Urothelium cell line (cell line): ENCODE results near the gene TSKS.

Experiments
- DNase-seq: peaks from one replicate; pipeline ENCODE4 v3.0.0; 2011; ENCODE audit warnings: low spot score, mixed read lengths
- FAIRE-seq: peaks from 2 replicates; lab custom pipeline; 2011; peaks lifted over from hg19 to GRCh38; lab: Jason Lieb, UNC

Gene TSKS

DNA sequence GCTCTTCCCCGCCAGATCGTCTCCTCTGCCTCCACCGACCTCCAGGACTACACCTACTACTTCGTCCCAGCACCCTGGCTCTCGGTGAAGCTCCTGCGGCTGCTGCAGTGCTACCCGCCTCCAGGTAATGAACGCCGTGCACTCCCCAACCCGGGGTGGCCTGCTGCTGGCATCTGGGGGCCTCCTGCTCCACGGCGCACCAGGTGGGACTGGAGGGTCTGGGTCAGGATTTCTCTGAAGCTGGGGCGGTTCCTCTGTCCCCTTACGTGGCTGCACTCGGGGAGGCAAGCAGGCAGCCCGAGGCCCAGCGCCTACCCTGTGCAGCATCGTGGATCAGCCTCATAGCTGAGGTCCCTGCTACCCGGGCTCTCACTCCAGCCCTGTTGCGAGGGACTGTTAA is 32.5 kb upstream of the TSKS start:
- DNase-seq (no peak), FAIRE-seq (no peak)

GRCh38 chr19:49793561-49793840 is 30.4 kb upstream of the TSKS start:
- FAIRE-seq: no peak
- no peak for DNase-seq

GRCh38 chr19:49792829-49793560 is 29.9 kb upstream of the TSKS start:
- FAIRE-seq: no peak

GRCh38 chr19:49791776-49792445 is 28.8 kb upstream of the TSKS start:
- DNase-seq: no peak
- FAIRE-seq: no peak

More at GRCh38 chr19:49792829-49793560, 29.9 kb upstream of the TSKS start:
- no peak for DNase-seq

DNA sequence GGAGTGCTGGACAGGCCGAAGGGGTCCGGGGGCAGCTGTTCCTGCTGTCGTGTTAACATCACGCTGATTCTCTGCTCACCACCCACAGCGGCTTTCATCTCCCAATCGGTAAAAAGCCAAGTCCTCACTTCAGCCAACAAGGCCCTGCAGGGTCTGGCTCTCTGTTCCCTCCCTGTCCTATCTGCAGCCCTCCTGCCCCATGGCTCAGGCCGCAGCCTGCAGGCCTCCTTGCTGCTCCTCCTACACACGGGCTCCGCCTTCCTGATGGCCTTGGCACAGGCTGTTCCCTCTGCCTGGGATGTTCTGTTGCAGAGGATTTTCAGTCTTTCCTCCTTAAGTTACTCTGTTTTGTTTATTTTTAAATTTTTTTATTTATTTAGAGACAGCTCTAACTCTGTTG is 27.8 kb upstream of the TSKS start:
- no peak for DNase-seq
- FAIRE-seq: no peak

GRCh38 chr19:49788857-49789256 is 25.8 kb upstream of the TSKS start:
- FAIRE-seq: no peak
- DNase-seq: no peak

GRCh38 chr19:49787746-49788145 is 24.6 kb upstream of the TSKS start:
- DNase-seq (no peak), FAIRE-seq (no peak)

GRCh38 chr19:49786376-49786820 is 23.3 kb upstream of the TSKS start:
- DNase-seq (peak; percentile 54), FAIRE-seq (no peak)

- FAIRE-seq (no peak), DNase-seq (no peak)
Measured at GRCh38 chr19:49782515-49782914, 19.4 kb upstream of the TSKS start.

- no peak for DNase-seq
- no peak for FAIRE-seq
Measured at GRCh38 chr19:49781394-49781793, 18.3 kb upstream of the TSKS start.

DNA sequence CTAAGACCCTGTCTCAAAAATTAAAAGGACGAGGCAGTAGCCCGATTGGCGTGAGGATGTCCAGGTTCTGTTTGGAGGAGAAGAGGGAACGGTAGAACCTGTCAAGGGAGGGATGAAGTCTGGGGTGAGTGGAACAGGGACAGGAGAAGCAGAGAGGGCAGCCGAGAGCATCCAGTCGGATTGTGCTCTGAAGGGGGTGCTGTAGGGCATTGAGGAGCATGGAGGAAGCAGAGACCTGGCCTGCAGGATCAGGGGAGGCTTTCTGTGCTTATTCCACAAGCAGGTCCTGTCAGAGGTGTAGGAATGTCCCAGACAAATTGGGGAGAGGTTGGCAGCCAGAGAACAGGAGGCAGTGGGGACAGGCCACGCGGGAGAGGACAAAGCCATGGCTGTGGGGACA is 17.8 kb upstream of the TSKS start:
- no peak for FAIRE-seq
- DNase-seq: no peak

- no peak for FAIRE-seq
- DNase-seq: no peak
Measured at GRCh38 chr19:49779731-49780555, 16.8 kb upstream of the TSKS start.

GRCh38 chr19:49776371-49776764 is 13.3 kb upstream of the TSKS start:
- DNase-seq (no peak), FAIRE-seq (no peak)

DNA sequence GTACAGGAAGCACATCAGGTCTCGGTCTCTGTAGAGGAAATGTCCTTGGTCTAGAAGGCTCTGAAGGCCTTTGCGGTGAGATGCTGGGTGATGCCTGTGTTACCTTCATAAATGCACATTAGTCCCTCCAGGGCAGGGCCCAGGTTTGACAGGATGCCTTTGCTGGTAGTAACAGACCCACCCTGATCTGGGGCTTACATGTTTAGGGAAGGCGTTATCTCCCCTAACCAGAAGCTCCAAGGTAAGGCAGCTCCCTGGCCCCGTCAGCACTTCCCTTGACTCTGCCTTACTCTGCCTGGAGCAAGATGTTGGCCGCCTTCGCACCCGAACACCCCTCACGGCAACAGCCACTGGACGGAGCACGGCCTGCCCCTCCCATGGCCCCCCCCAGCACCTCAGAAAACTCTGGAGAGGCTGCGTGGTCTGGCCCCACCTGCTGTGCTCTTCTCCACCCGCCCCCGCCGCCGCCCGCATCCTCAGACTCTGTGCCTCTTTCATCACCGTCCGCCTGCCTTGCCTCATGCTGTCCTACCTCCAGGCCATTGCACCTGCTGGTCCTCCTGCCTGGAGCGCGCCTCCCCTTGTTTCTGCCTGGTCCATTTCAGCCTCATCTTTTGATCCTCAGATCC is 12.8 kb upstream of the TSKS start:
- FAIRE-seq (no peak), DNase-seq (no peak)

DNA sequence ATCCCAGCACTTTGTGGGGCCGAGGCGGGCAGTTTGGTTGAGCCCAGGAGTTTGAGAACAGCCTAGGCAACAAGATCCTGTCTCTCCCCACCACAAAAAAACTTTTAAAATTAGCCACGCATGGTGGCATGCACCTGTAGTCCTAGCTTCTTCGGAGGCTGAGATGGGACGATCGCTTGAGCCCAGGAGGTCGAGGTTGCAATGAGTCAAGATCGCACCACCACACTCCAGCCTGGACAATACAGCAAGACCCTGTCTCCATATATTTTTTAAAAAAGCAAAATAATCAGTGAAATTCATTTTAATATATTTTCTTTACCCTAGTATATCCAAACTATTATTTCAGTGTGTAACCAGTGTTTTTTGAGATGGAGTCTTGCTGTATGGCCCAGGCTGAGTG is 11.9 kb upstream of the TSKS start:
- DNase-seq: no peak
- no peak for FAIRE-seq

DNA sequence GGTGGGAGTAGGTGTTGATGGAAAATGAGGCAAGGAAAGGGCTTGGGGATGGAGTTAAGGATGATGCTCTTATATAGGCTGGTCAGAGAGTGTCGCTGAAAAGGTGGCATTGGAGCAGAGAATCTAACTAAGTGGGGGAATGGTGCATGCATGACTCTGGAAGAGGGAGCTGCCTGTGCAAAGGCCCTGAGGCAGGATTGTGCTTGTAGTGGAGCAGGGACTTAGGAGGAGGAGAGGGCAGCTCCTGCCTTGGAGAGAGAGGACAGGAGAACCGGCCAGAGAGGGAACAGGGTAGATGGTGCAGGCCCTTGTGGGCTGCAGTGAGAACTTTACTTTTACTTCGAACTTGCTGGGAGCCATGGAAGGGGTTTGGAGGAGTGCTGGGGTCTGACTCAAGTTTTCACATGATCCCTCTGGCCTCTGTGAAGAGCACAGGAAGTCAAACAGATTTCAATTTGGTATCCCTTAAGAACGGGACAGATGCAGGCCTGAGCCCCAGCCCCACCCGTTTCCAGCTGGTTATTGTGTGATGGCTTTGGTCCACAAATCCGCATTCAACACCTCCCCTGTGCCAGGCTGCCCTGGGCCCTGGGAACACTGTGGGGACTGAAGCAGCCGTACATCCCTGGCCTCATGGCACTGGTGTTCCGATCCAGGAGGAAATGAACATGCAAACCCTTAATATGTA is 10.7 kb upstream of the TSKS start:
- no peak for DNase-seq
- no peak for FAIRE-seq

DNA sequence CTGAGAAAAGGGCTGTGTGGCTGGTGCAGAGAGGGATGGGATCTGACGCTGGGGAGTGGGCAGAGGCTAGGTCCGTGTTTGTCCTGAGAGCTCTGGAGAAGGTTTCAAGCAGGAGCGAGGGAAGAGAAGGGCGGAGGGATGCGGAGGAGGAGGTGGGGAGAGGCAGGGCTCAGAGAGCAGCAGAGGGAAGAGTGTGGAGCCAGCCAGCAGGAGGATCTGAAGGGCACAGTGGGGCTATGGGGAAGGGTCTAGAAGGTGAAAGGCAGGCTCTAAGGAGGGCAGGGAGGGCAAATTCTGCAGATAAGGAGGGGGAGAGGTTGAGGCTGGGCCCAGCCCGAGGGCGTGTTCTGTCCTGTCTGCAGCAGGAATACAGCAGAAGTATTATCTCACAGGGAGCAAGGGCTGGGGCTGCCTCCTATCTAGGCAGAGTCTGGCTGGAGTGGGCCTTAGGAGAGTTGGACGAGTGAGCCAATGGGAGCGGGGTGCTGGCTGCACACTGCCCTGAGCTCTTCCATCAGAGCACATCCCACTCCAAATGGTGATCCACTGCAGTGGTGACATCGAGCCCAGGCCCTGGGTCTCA is 9.8 kb upstream of the TSKS start:
- DNase-seq: no peak
- no peak for FAIRE-seq

- no peak for DNase-seq
- no peak for FAIRE-seq
Measured at GRCh38 chr19:49771674-49772139, 8.6 kb upstream of the TSKS start.

DNA sequence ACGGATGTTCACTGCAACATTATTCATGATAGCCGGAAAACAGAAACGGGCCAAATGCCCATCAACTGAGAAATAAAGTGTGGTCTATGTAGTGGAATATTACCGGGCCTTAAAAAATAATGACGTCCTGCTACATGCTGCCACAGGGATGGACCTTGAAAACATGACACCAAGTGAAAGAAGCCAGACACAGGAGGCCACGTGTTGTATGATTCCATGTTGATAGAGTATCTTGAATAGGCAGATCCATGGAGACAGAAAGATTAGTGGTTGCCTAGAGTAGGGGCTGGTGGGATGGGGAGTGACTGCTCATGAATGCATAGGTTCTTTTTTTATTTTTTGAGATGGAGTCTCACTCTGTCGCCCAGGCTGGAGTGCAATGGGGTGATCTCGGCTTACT is 7.4 kb upstream of the TSKS start:
- DNase-seq (no peak), FAIRE-seq (no peak)

- no peak for DNase-seq
- FAIRE-seq: no peak
Measured at GRCh38 chr19:49767967-49768581, 5.0 kb upstream of the TSKS start.
